H7 (cell line): ENCODE measurements around the gene RNF168. TPM values are rescaled to one million over a fixed set of nuclear protein-coding genes. Genes with fewer than 3 reads are reported as not detected.
"Not testable (repeated sequence)": the region's sequence is repeated elsewhere in the genome, so short reads cannot be mapped to it uniquely, and the experiment has no call there.

Experiments
- DNase-seq: peaks from one replicate; pipeline ENCODE4 v3.0.0; 2012
- H3K27me3 ChIP-seq: 2 replicates; pipeline ENCODE4 v1.6.0; 2011; ENCODE audit warnings: mild to moderate bottlenecking, low read length; ENCODE audit not compliant: control insufficient read depth, insufficient read depth
- H3K36me3 ChIP-seq: replicated peaks from 2 replicates; pipeline ENCODE4 v1.5.1; 2011; ENCODE audit warnings: low read length; ENCODE audit not compliant: control insufficient read depth, insufficient read depth
- H3K4me3 ChIP-seq: 2 replicates; pipeline ENCODE4 v1.5.1; 2011; ENCODE audit warnings: low read depth, mild to moderate bottlenecking, control low read depth, low read length, moderate library complexity; ENCODE audit not compliant: insufficient read depth
- total RNA-seq: library from RNA; depleted of rRNA; stranded (reverse); fragments of >200 nt; shearing (Covaris generic); gene quantifications from 2 replicates; pipeline ENCODE4 v1.2.3, GENCODE V29; 2014

Gene RNF168
- total RNA-seq, 1 experiment from 2014 or later: 30.1 TPM

GRCh38 chr3:196523841-196524240 is 20.3 kb upstream of the RNF168 start:
- Histone ChIP-seq H3K27me3 (no peaks in the 10 kb centered on the region), H3K4me3 (no peak overlapping the region), H3K36me3 (no peaks in the 10 kb centered on the region)
- DNase-seq: no peak

DNA sequence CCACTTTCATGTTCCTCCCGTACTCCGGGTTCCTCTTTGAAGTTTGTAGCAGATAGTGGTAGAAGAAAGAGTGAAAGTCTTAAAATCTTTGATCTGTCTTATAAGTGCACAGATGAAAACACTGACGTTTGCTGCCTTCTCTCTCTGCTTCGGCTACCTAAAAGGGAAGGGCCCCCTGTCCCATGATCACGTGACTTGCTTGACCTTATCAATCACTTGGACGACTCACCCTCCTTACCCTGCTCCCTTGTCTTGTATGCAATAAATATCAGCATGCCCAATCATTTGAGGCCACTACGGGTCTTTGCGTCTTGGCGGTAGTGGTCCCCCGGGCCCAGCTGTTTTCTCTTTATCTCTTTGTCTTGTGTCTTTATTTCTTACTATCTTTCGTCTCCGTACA is 17.7 kb upstream of the RNF168 start:
- not testable (repeated sequence) for H3K4me3 ChIP-seq, H3K36me3 ChIP-seq, DNase-seq, H3K27me3 ChIP-seq

GRCh38 chr3:196519718-196520082 is 16.1 kb upstream of the RNF168 start:
- no peaks in the 10 kb centered on the region for H3K27me3 ChIP-seq
- no peaks in the 10 kb centered on the region for H3K36me3 ChIP-seq
- H3K4me3 ChIP-seq: no peak overlapping the region
- DNase-seq: no peak

GRCh38 chr3:196518966-196519717 is 15.6 kb upstream of the RNF168 start:
- no peak overlapping the region for H3K4me3 ChIP-seq
- H3K36me3 ChIP-seq: no peaks in the 10 kb centered on the region
- no peaks in the 10 kb centered on the region for H3K27me3 ChIP-seq
- peak; percentile 37 for DNase-seq

GRCh38 chr3:196517919-196518318 is 14.4 kb upstream of the RNF168 start:
- H3K27me3 ChIP-seq: no peaks in the 10 kb centered on the region
- no peak for DNase-seq
- H3K36me3 ChIP-seq: no peaks in the 10 kb centered on the region
- no peak overlapping the region for H3K4me3 ChIP-seq

DNA sequence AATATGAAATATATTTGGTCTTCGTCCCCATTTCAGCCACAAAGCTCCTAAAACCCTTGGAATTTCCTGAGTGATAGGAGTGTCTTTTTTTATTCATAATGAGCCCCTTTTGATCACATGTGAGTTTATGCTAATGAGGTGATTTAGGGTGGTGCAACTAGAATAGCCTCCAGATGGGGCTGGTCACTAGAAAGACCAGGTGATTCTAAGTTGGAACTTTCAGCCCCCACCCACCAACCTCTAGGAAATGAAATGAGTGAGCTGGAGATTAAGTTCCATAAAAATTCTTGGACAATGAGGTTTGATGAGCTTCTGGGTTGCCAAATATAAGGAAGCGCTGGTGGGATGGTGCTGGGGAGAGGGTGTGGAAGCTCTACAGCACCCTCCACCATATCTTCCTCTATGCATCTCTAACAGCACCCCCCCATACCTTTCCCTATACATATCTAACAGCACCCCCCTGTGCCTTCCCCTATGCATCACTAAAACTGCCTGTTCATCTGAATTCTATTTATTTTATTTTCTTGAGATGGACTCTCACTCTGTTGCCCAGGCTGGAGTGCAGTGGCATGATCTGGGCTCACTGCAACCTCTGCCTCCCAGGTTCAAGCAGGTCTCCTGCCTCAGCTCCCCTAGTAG is 13.7 kb upstream of the RNF168 start:
- DNase-seq: no peak
- Histone ChIP-seq H3K36me3 (no peaks in the 10 kb centered on the region), H3K27me3 (no peaks in the 10 kb centered on the region), H3K4me3 (no peak overlapping the region)

GRCh38 chr3:196514913-196515621 is 11.5 kb upstream of the RNF168 start, which contains the start of gene SMCO1:
Gene SMCO1, minus strand, starts transcription at chr3:196515346. Its CDS starts 137 bp downstream, at chr3:196515209.
- no peak within 1 kb of the TSS for H3K4me3 ChIP-seq
- no peaks in the 10 kb centered on the region for H3K27me3 ChIP-seq
- no peaks in the 10 kb centered on the region for H3K36me3 ChIP-seq
- no peak for DNase-seq

GRCh38 chr3:196514350-196514716 is 10.8 kb upstream of the RNF168 start:
- Histone ChIP-seq H3K36me3 (no peaks in the 10 kb centered on the region), H3K27me3 (no peaks in the 10 kb centered on the region), H3K4me3 (no peak overlapping the region)
- DNase-seq: no peak

DNA sequence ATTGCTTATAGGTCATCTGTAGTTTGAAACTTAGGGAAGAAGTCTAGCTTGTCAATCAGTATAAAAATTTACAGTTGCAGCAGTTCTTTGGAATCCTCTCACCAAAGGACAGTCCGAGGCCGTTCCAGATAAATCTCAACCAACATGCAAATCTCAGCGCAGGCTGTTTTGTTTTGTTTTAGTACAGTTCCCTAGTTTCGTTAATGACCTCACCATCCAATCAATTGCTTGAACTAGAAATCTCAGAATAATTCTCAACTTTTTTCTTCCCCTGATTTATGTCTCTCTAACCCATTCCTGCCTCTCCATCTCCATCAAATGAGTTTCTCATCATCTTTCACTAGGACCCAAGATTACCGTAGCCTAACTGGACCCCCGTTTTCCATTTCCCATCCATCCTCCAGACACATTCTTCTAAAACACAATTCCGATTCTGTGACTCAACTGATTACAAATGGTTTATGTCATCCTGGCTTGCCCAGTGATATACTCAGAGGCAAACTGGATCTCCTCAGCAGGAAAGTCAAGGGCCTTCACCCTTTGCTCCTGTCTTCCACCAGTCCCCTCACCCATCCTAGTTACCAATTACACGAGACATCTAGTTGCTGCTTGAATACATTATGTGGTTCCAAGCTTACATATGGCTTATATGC is 10.3 kb upstream of the RNF168 start:
- no peaks in the 10 kb centered on the region for H3K27me3 ChIP-seq
- no peak overlapping the region for H3K4me3 ChIP-seq
- no peak for DNase-seq
- no peaks in the 10 kb centered on the region for H3K36me3 ChIP-seq

DNA sequence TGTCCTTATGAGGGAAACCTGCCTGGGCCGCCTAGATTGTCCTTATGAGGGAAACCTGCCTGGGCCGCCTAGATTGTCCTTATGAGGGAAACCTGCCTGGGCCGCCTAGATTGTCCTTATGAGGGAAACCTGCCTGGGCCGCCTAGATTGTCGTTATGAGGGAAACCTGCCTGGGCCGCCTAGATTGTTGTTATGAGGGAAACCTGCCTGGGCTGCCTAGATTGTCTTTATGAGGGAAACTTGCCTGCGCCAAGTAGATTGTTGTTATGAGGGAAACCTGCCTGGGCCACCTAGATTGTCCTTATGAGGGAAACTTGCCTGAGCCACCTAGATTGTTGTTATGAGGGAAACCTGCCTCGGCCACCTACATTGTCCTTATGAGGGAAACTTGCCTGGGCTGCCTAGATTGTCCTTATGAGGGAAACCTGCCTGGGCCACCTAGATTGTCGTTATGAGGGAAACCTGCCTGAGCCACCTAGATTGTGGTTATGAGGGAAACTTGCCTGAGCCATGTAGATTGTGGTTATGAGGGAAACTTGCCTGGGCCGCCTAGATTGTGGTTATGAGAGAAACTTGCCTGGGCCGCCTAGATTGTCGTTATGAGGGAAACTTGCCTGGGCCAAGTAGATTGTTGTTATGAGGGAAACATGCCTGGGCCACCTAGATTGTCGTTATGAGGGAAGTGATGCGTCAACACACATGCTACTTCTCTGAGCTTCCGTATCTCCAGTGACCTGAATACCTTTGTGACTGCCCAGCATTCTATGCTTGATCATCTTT is 8.3 kb upstream of the RNF168 start:
- H3K27me3 ChIP-seq, DNase-seq, H3K36me3 ChIP-seq, H3K4me3 ChIP-seq: not testable (repeated sequence)

DNA sequence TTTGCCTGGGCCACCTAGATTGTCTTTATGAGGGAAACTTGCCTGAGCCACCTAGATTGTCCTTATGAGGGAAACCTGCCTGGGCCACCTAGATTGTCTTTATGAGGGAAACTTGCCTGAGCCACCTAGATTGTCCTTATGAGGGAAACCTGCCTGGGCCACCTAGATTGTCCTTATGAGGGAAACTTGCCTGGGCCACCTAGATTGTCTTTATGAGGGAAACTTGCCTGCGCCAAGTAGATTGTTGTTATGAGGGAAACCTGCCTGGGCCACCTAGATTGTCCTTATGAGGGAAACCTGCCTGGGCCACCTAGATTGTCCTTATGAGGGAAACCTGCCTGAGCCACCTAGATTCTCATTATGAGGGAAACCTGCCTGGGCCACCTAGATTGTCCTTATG is 7.5 kb upstream of the RNF168 start:
- not testable (repeated sequence) for H3K4me3 ChIP-seq, H3K36me3 ChIP-seq, DNase-seq, H3K27me3 ChIP-seq

DNA sequence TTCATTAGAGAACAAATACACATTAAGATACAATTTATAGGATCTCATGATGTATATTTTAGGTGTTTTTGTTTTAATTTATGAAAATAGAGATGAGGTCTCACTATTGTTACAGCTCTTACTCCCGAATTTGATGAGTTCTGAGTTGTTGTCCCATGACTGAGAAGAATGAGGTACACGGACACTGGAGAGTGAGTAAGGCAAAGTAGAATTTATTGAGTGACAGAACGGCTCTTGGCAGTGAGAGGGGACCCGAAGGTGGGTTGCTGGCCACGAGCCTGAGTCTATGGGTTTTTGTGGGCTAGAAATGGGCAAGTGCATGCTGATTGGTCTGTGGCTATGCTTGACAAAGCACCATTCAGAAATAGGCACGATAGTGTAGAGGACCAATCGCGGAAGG is 3.1 kb upstream of the RNF168 start:
- no peaks in the 10 kb centered on the region for H3K27me3 ChIP-seq
- H3K36me3 ChIP-seq: no peaks in the 10 kb centered on the region
- DNase-seq: no peak
- H3K4me3 ChIP-seq: no peak overlapping the region

DNA sequence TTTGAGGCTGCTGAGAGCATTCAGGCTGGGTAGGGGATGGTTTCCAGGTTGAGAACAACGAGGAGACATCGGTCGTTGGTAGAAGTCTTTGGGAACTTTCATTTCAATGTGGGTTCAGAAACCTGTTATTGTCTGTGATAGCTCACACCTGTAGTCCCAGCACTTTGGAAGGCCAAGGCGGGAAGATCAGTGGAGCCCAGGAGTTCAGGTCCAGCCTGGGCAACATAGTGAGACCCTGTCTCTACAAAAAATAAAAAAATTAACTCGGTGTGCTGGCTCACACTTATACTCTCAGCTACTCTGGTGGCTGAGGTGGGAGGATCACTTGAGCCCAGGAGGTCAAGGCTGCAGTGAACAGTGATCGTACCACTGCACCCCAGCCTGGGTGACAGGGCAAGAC is 988 bp upstream of the RNF168 start:
- Histone ChIP-seq H3K36me3 (no peaks in the 10 kb centered on the region), H3K27me3 (no peaks in the 10 kb centered on the region), H3K4me3 (no peak overlapping the region)
- DNase-seq: no peak

DNA sequence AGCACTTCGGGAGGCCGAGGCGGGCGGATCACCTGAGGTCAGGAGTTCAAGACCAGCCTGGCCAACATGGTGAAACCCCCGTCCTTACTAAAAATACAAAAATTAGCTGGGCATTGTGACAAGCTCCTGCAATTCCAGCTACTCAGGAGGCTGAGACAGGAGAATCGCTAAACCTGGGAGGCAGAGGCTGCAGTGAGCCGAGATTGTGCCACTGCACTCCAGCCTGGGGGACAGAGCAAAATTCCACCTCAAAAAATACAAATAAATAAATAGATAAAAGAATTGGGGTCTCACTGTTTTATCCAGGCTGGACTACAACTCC is 470 bp upstream of the RNF168 start:
- H3K4me3 ChIP-seq: peak overlapping the region; percentile 25
- not testable (repeated sequence) for H3K27me3 ChIP-seq, DNase-seq, H3K36me3 ChIP-seq
